NCI-H146 (cell line): ENCODE results near the gene COL4A1.
"Not testable (repeated sequence)": the region's sequence is repeated elsewhere in the genome, so short reads cannot be mapped to it uniquely, and the experiment has no call there.

Source experiments
- DNase-seq: peaks from one replicate; lab custom pipeline; 2025; lab: John Stamatoyannopoulos, UW

Gene COL4A1

GRCh38 chr13:110323172-110323891 lies 16.4 kb upstream of the COL4A1 start:
- no peak for DNase-seq

- no peak for DNase-seq
Measured at GRCh38 chr13:110322828-110323171, 15.8 kb upstream of the COL4A1 start.

- no peak for DNase-seq
Measured at GRCh38 chr13:110322126-110322827, 15.3 kb upstream of the COL4A1 start.

- not testable (repeated sequence) for DNase-seq
Measured at GRCh38 chr13:110321573-110321972, 14.6 kb upstream of the COL4A1 start.

DNA sequence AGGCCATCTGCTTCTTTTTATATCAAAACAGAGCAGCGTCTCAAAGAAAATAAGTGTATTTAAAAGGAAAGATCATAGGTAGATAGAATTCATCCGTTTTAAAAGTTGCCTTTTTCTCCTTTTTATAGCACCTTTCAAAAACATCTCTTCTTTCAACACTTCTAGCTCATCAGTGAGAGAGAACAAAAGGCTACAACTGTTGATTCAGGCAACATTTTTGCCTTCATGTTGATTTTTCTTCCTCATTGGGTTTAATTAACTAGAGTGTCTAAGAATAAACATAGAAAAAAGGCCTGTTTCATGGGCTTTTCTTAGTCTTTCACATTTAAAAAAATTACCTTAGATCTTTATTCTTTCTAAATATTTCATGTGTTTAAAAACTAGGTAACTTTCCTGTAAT lies 13.7 kb upstream of the COL4A1 start:
- DNase-seq, result no peak

GRCh38 chr13:110319774-110320509 lies 13.0 kb upstream of the COL4A1 start:
- no peak for DNase-seq

DNA sequence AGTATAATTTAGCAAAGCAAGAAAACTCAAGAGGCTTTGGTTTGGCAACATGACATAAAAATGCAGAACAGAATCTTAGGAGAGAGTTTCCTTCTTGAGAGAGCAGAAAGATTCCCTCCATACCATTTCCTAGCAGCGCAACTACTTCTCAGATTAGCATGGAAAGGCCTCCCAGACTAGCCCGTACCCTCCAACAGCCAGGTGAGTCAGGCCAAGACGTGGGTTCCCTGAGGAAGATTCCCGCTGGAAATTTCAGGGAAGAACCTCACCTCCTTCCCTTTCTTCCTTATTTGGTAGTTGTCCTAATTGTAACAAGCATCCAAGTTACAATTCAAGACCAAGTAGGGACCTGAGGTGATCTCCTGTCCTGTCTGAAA lies 12.4 kb upstream of the COL4A1 start:
- DNase-seq, result no peak

- DNase-seq, result no peak
Measured at GRCh38 chr13:110318920-110319319, 12.0 kb upstream of the COL4A1 start.

DNA sequence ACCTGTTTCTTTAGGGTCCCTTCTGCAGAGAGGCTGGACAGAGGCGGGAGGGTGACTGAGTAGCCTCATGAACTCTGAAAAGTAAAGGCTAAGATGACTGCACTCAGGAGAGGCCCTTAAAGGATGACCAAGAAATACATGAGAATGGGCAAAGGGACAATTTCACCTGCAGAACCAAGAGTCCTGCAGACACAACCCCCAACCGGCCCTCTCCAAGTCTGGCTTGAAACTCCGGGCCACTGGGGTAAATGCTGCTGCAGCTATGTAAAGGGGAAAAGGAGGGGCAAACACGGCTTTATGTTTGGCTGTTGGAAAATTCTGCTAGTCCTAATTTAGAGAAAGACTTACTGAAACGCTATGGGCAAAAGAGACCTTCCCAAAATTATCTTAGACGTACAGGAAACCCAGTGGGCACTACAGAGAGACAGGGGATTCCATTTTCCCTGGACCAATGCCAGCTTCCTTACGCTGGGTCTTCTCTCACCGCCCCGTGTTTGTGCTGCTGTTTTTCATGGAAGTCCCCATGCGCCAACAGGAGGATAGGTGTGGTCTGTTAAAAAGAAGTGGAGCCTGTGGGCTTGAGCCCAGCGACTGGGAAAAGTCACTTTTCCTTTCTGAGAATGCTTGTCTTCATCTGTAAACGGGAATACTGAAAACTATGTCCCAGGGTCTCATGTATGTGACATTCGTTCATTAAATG lies 10.7 kb upstream of the COL4A1 start:
- no peak for DNase-seq

DNA sequence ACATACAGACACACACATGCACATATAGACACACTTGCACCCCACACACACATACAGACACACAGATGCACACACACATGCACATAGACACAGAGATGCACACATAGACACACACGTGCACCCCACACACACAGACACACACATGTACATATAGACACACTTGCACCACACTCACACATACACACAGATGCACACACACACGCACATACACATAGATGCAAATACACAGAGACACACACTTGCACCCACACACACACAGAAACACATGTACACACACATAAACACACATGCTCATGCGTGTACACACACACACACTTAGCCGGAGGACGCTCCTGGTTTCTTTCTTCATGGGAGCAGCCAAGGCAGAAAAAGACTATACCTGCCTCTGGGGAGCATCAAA lies 10.1 kb upstream of the COL4A1 start:
- DNase-seq, result no peak

DNA sequence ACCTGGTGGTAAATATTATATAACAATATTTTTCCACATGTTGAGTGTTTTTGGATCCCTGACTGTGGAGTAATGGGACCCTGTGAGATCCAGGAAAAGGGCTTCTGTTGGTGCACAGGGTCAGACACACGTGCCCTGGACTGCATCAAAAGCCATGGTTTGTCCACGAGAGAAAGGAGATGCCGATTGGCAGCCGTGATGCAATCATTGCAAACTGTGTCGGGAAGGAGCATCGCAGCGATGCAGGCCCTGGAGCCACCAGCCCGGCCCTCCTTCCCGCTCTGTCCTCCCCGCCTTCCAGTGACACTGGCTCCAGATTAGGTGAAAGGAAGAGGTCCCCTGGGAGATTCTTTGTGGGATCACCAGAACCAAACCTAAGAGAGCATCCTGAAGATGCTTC lies 9.2 kb upstream of the COL4A1 start:
- no peak for DNase-seq

- DNase-seq, result no peak
Measured at GRCh38 chr13:110314516-110315245, 7.7 kb upstream of the COL4A1 start.

DNA sequence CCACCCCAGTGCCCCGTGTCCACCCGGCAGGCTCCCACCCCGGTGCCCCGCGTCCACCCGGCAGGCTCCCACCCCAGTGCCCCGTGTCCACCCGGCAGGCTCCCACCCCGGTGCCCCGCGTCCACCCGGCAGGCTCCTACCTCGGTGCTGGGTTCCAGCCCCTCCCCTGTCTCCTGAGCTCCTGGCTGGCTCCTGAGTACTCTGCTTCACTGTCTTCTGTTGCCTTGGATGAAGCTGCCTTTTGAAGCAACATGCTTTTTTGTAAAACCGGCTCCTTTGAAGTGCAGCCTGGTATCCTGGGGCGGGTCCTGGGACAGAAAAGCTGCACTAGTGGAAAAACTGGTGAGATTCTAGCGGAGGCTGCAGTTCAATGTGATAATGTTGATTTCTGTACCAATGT lies 6.8 kb upstream of the COL4A1 start:
- DNase-seq, result not testable (repeated sequence)

DNA sequence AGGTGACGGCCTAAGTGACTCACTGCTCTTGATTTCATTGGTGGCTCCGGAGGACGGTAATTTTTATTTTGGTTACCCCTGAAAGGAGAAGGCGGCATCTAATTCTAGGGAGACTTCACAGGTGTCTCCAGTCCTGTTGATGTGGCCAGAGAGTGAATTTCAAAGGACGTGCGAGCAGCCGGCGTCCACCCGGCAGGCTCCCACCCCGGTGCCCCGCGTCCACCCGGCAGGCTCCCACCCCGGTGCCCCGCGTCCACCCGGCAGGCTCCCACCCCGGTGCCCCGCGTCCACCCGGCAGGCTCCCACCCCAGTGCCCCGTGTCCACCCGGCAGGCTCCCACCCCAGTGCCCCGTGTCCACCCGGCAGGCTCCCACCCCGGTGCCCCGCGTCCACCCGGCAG lies 6.3 kb upstream of the COL4A1 start:
- DNase-seq, result not testable (repeated sequence)

- DNase-seq, result no peak
Measured at GRCh38 chr13:110312339-110313031, 5.5 kb upstream of the COL4A1 start.

GRCh38 chr13:110311443-110312338 lies 4.7 kb upstream of the COL4A1 start:
- DNase-seq, result no peak

DNA sequence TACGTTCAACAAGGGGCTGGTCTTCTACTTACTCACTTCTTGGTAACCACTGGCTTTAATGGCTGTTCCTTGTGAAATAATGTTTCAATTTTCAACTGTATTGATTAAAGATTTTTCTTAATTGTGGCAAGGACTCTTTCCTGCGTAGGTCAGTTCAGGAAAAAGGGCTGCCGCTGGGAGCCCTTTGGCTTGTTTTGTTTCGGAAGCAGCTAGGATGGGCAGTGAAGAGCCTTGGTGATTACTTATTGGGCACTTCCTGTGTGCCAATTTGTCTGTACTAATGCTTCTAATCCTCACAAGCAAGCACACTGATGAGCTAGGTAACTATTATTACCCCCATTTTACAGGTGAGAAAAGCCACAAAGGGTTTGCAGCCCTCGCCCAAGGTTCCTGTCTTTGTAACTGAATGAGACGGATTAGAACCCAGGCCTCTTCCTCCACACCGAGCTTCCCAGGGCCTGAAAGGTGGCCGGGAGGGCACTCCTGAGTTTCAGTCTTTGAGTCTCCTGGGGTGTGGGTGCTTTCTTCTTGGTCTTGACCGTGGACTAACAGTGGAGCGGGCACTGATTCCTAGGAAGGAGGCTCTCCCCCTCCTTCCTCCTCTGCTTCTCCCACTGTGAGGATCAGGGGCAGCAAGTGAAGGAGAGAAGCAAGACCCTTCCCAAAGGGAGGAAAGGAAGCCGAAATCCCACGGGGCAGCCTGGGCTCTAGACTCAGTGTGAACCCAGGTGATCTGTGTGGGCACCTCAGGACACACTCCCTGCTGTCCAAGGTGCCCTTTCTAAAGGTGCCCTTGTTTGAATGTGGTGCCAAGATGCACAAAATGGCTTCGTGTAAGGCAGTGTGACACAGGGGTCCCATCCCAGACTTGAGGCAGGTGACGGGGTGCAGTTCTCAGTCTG lies 3.8 kb upstream of the COL4A1 start:
- no peak for DNase-seq

DNA sequence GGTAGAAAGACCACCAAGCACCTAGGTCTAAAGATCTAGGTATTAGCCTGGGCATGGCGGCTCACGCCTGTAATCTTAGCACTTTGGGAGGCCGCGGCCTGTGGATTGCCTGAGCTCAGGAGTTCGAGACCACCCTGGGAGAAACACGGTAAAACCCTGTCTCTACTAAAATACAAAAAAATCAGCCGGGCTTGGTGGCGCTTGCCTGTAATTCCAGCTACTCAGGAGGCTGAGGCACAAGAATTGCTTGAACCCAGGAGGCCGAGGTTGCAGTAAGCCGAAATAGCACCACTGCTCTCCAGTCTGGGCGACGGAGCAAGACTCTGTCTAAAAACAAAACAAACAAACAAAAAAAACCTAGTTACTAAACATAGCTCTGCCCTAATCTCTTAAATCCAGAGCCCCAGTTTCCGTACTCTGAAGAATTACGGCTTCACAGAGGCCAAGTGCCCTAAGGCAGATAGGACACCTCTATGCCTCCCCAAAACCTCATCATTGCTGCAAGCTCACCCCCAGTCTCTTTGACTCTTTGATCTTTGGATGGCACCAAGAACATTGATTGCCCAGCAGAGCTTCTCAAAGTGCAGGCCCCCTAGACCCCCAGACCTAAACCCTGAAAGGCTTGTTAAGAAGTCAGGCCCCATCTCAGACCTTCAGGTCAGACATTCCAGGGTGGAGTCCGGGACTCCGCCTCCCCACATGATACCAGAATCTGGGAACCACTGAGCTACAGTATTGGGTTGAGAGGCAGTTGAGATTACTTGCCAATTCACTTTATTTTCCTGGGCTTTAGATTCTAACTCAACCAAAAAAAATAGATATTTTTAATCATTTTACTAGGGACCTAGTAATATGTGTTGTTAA lies 2.9 kb upstream of the COL4A1 start:
- DNase-seq, result no peak
